C4-2B (cell line): ENCODE results near the gene RTN4R.

Experiments used
- ZFX ChIP-seq: fragments of 450-650 bp; IDR thresholded peaks from 2 replicates; pipeline ENCODE4 v1.6.1; 2017
- TF ChIP-seq, protein P1 (sequence below): fragments of 450-650 bp; conservative IDR thresholded peaks from 2 replicates; pipeline ENCODE4 v1.5.1; 2017; ENCODE audit warnings: mild to moderate bottlenecking

DNA sequence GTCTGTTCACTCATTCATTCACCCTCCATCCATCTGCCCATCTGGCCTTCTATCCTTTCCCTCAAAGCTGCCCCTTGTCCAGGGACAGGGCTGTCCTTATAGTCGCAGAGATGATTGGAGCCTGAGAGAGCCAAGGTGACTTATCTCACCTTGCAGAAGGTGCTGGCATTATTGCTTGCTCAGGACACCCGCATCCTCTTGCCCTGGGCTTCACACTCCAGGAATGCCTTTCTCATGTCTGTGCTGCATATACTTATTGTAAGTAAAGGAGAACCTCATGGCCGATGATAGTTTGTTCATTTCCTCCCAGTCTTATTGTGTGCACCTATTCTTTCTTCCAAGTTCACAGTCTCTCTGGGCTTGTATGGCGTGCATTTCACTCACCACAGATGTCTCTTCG, 68.2 kb downstream of the RTN4R start:
- TF ChIP-seq, protein P1, sequence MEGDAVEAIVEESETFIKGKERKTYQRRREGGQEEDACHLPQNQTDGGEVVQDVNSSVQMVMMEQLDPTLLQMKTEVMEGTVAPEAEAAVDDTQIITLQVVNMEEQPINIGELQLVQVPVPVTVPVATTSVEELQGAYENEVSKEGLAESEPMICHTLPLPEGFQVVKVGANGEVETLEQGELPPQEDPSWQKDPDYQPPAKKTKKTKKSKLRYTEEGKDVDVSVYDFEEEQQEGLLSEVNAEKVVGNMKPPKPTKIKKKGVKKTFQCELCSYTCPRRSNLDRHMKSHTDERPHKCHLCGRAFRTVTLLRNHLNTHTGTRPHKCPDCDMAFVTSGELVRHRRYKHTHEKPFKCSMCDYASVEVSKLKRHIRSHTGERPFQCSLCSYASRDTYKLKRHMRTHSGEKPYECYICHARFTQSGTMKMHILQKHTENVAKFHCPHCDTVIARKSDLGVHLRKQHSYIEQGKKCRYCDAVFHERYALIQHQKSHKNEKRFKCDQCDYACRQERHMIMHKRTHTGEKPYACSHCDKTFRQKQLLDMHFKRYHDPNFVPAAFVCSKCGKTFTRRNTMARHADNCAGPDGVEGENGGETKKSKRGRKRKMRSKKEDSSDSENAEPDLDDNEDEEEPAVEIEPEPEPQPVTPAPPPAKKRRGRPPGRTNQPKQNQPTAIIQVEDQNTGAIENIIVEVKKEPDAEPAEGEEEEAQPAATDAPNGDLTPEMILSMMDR, result no peak
- no peak for TF ChIP-seq ZFX
